Natural killer cell (primary cell): ENCODE results near the gene MYLK. TPM values are rescaled to one million over a fixed set of nuclear protein-coding genes. Genes with fewer than 3 reads are reported as not detected.

ENCODE experiments used
- ATAC-seq, 3 donors: fragments of 150-1000 bp in 2 of 3; fragments of 200-7000 bp in 1 of 3; cut with Tn5 transposase; 1 replicate in 1 of 3; 2 replicates in 2 of 3; pipeline ENCODE4 v1.10.0; 2021; ENCODE audit warnings: mild to moderate bottlenecking in 2 of 3, moderate library complexity in 2 of 3
- DNase-seq, 2 donors: peaks; one replicate each; pipeline versions ENCODE4 v3.0.0 to v3.0.0-alpha.2; 2013 to 2021; ENCODE audit warnings: mixed read lengths in 1 of 2
- H3K27ac ChIP-seq: one replicate; pipeline ENCODE4 v1.5.1; 2013; ENCODE audit warnings: mild to moderate bottlenecking, low read length
- H3K27me3 ChIP-seq: one replicate; pipeline ENCODE4 v1.6.1; 2013; ENCODE audit warnings: low read length; ENCODE audit not compliant: control insufficient read depth, insufficient read depth
- H3K36me3 ChIP-seq: one replicate; pipeline ENCODE4 v1.6.1; 2013; ENCODE audit warnings: low read length; ENCODE audit not compliant: control insufficient read depth, insufficient read depth
- H3K4me1 ChIP-seq: one replicate; pipeline ENCODE4 v1.6.1; 2013; ENCODE audit warnings: low read length; ENCODE audit not compliant: control insufficient read depth, insufficient read depth
- H3K4me3 ChIP-seq: one replicate; pipeline ENCODE4 v1.5.1; 2013; ENCODE audit warnings: low read length
- H3K9me3 ChIP-seq: one replicate; pipeline ENCODE4 v1.6.1; 2013; ENCODE audit warnings: low read length; ENCODE audit not compliant: control insufficient read depth, insufficient read depth
- H3K27ac Mint-ChIP-seq, 2 donors: one replicate each; pipeline ENCODE4 v1.8.0; 2022; ENCODE audit warnings: mild to moderate bottlenecking in 2 of 2, mixed read lengths in 2 of 2, moderate library complexity in 1 of 2
- H3K27me3 Mint-ChIP-seq, 2 donors: one replicate each; pipeline ENCODE4 v1.8.0; 2022; ENCODE audit warnings: low read depth in 2 of 2, mixed read lengths in 2 of 2
- H3K36me3 Mint-ChIP-seq: one replicate; pipeline ENCODE4 v1.8.0; 2022; ENCODE audit warnings: mixed read lengths
- H3K4me1 Mint-ChIP-seq, 2 donors: one replicate each; pipeline ENCODE4 v1.8.0; 2022; ENCODE audit warnings: mixed read lengths in 2 of 2
- H3K4me3 Mint-ChIP-seq: one replicate; pipeline ENCODE4 v1.8.0; 2022; ENCODE audit warnings: mild to moderate bottlenecking, moderate library complexity, mixed read lengths
- H3K9me3 Mint-ChIP-seq, 2 donors: one replicate each; pipeline ENCODE4 v1.8.0; 2022; ENCODE audit warnings: mixed read lengths in 2 of 2
- CTCF ChIP-seq: fragments of 200-600 bp; IDR thresholded peaks from one replicate; pipeline ENCODE4 v1.8.0; 2022; ENCODE audit warnings: antibody characterized with exemption
- WGBS: methylation state at CpG from one replicate; pipeline ENCODE4 v1.1.7; 2013; ENCODE audit warnings: missing lambda C conversion rate; ENCODE audit not compliant: insufficient coverage; 5-methylcytosine and 5-hydroxymethylcytosine counted together
- intact Hi-C: fragments of 100-400 bp; cut with micrococcal nuclease; formaldehyde crosslinking; loops from one replicate; pipeline ENCODE4 v1.14.2; 2022
- total RNA-seq, 4 donors: library from RNA; stranded (reverse); fragments of 120-200 nt in 1 of 4; gene quantifications; one replicate each; pipeline versions ENCODE4 v1.2.3 to v1.2.4, GENCODE V29; 2013 to 2022

Gene MYLK
- total RNA-seq, 3 donors from 2014 or later (not counting 1 experiment from before 2014, with no cell fraction given) = 0.39 to 5.4 (median 3.4) TPM

GRCh38 chr3:123657568-123657967, 226.6 kb downstream of the MYLK start:
- H3K27me3 Mint-ChIP-seq = no peaks in the 10 kb centered on the region
- no peak for ATAC-seq

GRCh38 chr3:123657111-123657510, 227.0 kb downstream of the MYLK start:
- H3K27me3 Mint-ChIP-seq = no peaks in the 10 kb centered on the region
- intact Hi-C loops = no loop called here
- no peak for TF ChIP-seq CTCF
- no peaks in the 10 kb centered on the region for H3K4me1 ChIP-seq
- 85% methylated on average over 9 of the region's 10 CpGs for WGBS
- H3K36me3 Mint-ChIP-seq = no peaks in the 10 kb centered on the region
- DNase-seq (no peak), ATAC-seq (no peak)
- H3K27ac ChIP-seq = no peak overlapping the region
- no peaks in the 10 kb centered on the region for H3K4me1 Mint-ChIP-seq
- no peaks in the 10 kb centered on the region for H3K27me3 ChIP-seq
- H3K4me3 Mint-ChIP-seq = no peak overlapping the region
- H3K9me3 ChIP-seq = peaks cover 4% of the 10 kb centered on the region
- H3K27ac Mint-ChIP-seq = no peak overlapping the region
- no peaks in the 10 kb centered on the region for H3K9me3 Mint-ChIP-seq
- H3K4me3 ChIP-seq = no peak overlapping the region
- H3K36me3 ChIP-seq = no peaks in the 10 kb centered on the region

More at GRCh38 chr3:123657568-123657967, 226.6 kb downstream of the MYLK start:
- H3K36me3 Mint-ChIP-seq = no peaks in the 10 kb centered on the region
- Histone ChIP-seq H3K27ac (no peak overlapping the region), H3K36me3 (no peaks in the 10 kb centered on the region), H3K4me1 (no peaks in the 10 kb centered on the region), H3K4me3 (no peak overlapping the region), H3K27me3 (no peaks in the 10 kb centered on the region), H3K9me3 (peaks cover 4% of the 10 kb centered on the region)
- no peak overlapping the region for H3K27ac Mint-ChIP-seq
- intact Hi-C loops = no loop called here
- no peak overlapping the region for H3K4me3 Mint-ChIP-seq
- no peak for TF ChIP-seq CTCF
- no peaks in the 10 kb centered on the region for H3K4me1 Mint-ChIP-seq
- DNase-seq = no peak
- WGBS = 87% methylated on average over 6 of the region's 6 CpGs
- no peaks in the 10 kb centered on the region for H3K9me3 Mint-ChIP-seq

- no peak overlapping the region for H3K4me3 ChIP-seq
- 100% methylated on average over 1 of the region's 2 CpGs for WGBS
- H3K27ac ChIP-seq = no peak overlapping the region
- Mint-ChIP-seq H3K9me3 (no peaks in the 10 kb centered on the region), H3K4me3 (no peak overlapping the region), H3K27ac (no peak overlapping the region), H3K27me3 (no peaks in the 10 kb centered on the region), H3K4me1 (no peaks in the 10 kb centered on the region), H3K36me3 (no peaks in the 10 kb centered on the region)
- DNase-seq = no peak
- no peaks in the 10 kb centered on the region for H3K4me1 ChIP-seq
- ATAC-seq = no peak
- no peaks in the 10 kb centered on the region for H3K36me3 ChIP-seq
- peaks cover 4% of the 10 kb centered on the region for H3K9me3 ChIP-seq
- no peaks in the 10 kb centered on the region for H3K27me3 ChIP-seq
- intact Hi-C loops = no loop called here
- TF ChIP-seq CTCF = no peak
These were observed 227.4 kb downstream of the MYLK start for GRCh38 chr3:123656691-123657090.

GRCh38 chr3:123656274-123656673, 227.9 kb downstream of the MYLK start:
- peaks cover 4% of the 10 kb centered on the region for H3K9me3 ChIP-seq
- no peak overlapping the region for H3K27ac Mint-ChIP-seq
- no peaks in the 10 kb centered on the region for H3K27me3 Mint-ChIP-seq
- no peaks in the 10 kb centered on the region for H3K36me3 Mint-ChIP-seq
- H3K9me3 Mint-ChIP-seq = no peaks in the 10 kb centered on the region
- WGBS = 88% methylated on average over 3 of the region's 3 CpGs
- no peaks in the 10 kb centered on the region for H3K36me3 ChIP-seq
- H3K4me1 ChIP-seq = no peaks in the 10 kb centered on the region
- H3K27ac ChIP-seq = no peak overlapping the region
- no peaks in the 10 kb centered on the region for H3K4me1 Mint-ChIP-seq
- no peak overlapping the region for H3K4me3 ChIP-seq
- no peak for DNase-seq
- intact Hi-C loops = no loop called here
- TF ChIP-seq CTCF = no peak
- ATAC-seq = no peak
- no peak overlapping the region for H3K4me3 Mint-ChIP-seq
- no peaks in the 10 kb centered on the region for H3K27me3 ChIP-seq
